Endothelial cell of umbilical vein (primary cell): ENCODE measurements around the gene LEP.

Source experiments
- CTCF ChIP-seq, 2 donors: IDR thresholded peaks; 1 replicate in 1 of 2; 2 replicates in 1 of 2; pipeline ENCODE4 v1.5.1; 2011; ENCODE audit warnings: low read length in 2 of 2, mild to moderate bottlenecking in 2 of 2, moderate library complexity in 2 of 2, control low read depth in 1 of 2, inconsistent platforms in 1 of 2, low read depth in 1 of 2; ENCODE audit not compliant: insufficient read depth in 1 of 2; ENCODE audit errors: extremely low read depth in 1 of 2
- FOS ChIP-seq: IDR thresholded peaks from 2 replicates; pipeline ENCODE4 v1.6.1; 2011; ENCODE audit warnings: mild to moderate bottlenecking, low read length, moderate library complexity, borderline replicate concordance; ENCODE audit not compliant: insufficient read depth
- GATA2 ChIP-seq: IDR thresholded peaks from 2 replicates; pipeline ENCODE4 v1.7.0; 2011; ENCODE audit warnings: low read depth, mild to moderate bottlenecking, moderate library complexity, mixed read lengths, low read length; ENCODE audit not compliant: insufficient read length, insufficient read depth
- MAX ChIP-seq: IDR thresholded peaks from 2 replicates; pipeline ENCODE4 v1.6.1; 2011; ENCODE audit not compliant: insufficient read depth, insufficient read length
- POLR2A ChIP-seq: IDR thresholded peaks from 2 replicates; pipeline ENCODE4 v1.6.1; 2012; ENCODE audit warnings: low read depth, mild to moderate bottlenecking, control low read depth, low read length
- POLR2AphosphoS5 ChIP-seq: IDR thresholded peaks from 2 replicates; pipeline ENCODE4 v1.6.1; 2012; ENCODE audit warnings: low read depth, mild to moderate bottlenecking, control low read depth, low read length, moderate library complexity; ENCODE audit not compliant: insufficient read depth

- TF ChIP-seq POLR2A = no peak
- no peak for TF ChIP-seq CTCF (IDR thresholded peaks at IDR 0.05; ENCODE audit: extremely low read depth in 1 of 2, insufficient read depth in 1 of 2, low read depth in 1 of 2, low read length in 2 of 2)
- no peak for TF ChIP-seq MAX
- TF ChIP-seq FOS = no peak
- no peak for TF ChIP-seq POLR2AphosphoS5
- no peak for TF ChIP-seq GATA2
Measured at GRCh38 chr7:128242661-128243060, 1.6 kb downstream of the LEP start.
